Nephron (organoid): ENCODE data around the gene DNAJB11.

ENCODE experiments used
- H3K27ac Mint-ChIP-seq, 3 experiments: 2 replicates each; pipeline ENCODE4 v1.8.0; 2020; ENCODE audit warnings: mixed read lengths in 3 of 3, mild to moderate bottlenecking in 2 of 3, moderate library complexity in 1 of 3
- H3K27me3 Mint-ChIP-seq: 2 replicates; pipeline ENCODE4 v1.8.0; 2021; ENCODE audit warnings: low read depth, mild to moderate bottlenecking, moderate library complexity, mixed read lengths
- H3K36me3 Mint-ChIP-seq: 2 replicates; pipeline ENCODE4 v1.8.0; 2020; ENCODE audit warnings: low read depth, mixed read lengths
- H3K4me1 Mint-ChIP-seq: 2 replicates; pipeline ENCODE4 v1.8.0; 2020; ENCODE audit warnings: mixed read lengths
- H3K4me3 Mint-ChIP-seq, 3 experiments: 2 replicates each; pipeline ENCODE4 v1.8.0; 2020; ENCODE audit warnings: mild to moderate bottlenecking in 3 of 3, mixed read lengths in 3 of 3, moderate library complexity in 2 of 3
- H3K9me3 Mint-ChIP-seq: 2 replicates; pipeline ENCODE4 v1.8.0; 2020; ENCODE audit warnings: mixed read lengths
- TF ChIP-seq, protein P1 (sequence below), 3 experiments: fragments of 200-600 bp; sonication (generic); IDR thresholded peaks; one replicate each; pipeline ENCODE4 v1.5.0; 2021; ENCODE audit warnings: antibody characterized with exemption in 3 of 3; ENCODE audit not compliant: unreplicated experiment in 3 of 3

The DNAJB11 gene

GRCh38 chr3:186594591-186595113, 24.1 kb downstream of the DNAJB11 start:
- no peaks in the 10 kb centered on the region for H3K9me3 Mint-ChIP-seq
- no peak overlapping the region for H3K4me3 Mint-ChIP-seq
- peaks cover 6% of the 10 kb centered on the region for H3K27me3 Mint-ChIP-seq
- TF ChIP-seq, protein P1, sequence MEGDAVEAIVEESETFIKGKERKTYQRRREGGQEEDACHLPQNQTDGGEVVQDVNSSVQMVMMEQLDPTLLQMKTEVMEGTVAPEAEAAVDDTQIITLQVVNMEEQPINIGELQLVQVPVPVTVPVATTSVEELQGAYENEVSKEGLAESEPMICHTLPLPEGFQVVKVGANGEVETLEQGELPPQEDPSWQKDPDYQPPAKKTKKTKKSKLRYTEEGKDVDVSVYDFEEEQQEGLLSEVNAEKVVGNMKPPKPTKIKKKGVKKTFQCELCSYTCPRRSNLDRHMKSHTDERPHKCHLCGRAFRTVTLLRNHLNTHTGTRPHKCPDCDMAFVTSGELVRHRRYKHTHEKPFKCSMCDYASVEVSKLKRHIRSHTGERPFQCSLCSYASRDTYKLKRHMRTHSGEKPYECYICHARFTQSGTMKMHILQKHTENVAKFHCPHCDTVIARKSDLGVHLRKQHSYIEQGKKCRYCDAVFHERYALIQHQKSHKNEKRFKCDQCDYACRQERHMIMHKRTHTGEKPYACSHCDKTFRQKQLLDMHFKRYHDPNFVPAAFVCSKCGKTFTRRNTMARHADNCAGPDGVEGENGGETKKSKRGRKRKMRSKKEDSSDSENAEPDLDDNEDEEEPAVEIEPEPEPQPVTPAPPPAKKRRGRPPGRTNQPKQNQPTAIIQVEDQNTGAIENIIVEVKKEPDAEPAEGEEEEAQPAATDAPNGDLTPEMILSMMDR (IDR thresholded peaks at IDR 0.05; ENCODE audit: unreplicated experiment in 3 of 3), result no peak
- no peak overlapping the region for H3K27ac Mint-ChIP-seq
- no peaks in the 10 kb centered on the region for H3K4me1 Mint-ChIP-seq
- H3K36me3 Mint-ChIP-seq, result no peaks in the 10 kb centered on the region

DNA sequence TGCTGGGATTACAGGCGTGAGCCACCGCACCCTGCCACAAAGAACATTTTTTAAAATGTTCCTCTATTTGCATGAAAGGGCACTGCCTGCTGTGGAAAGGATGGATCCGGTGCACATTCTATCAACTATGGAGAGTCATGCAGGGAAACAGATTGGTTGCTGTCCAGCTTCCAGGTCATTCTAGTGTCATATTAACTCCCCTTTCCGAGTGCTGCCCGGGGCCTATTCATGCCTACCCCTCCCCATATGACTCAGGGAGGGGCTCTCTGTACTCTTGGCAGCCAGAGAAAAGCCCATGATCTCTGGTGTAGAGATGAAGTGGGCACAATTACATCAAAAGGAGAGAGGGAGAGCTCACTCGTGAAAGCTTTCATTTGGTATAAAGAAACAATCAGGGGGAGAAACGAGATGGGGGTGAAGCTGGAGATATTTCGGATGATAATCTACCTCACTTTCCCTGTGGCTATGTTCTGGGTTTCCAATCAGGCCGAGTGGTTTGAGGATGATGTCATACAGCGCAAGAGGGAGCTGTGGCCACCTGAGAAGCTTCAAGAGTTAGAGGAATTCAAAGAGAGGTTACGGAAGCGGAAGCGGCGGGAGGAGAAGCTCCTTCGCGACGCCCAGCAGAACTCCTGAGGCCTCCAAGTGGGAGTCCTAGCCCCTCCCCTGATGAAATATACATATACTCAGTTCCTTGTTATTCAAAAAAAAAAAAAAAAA, 26.2 kb downstream of the DNAJB11 start:
- H3K4me1 Mint-ChIP-seq, result no peaks in the 10 kb centered on the region
- H3K36me3 Mint-ChIP-seq, result no peaks in the 10 kb centered on the region
- H3K4me3 Mint-ChIP-seq, result peak overlapping the region in 2 of 3 experiments; percentile 29 to 44
- no peak overlapping the region for H3K27ac Mint-ChIP-seq
- H3K9me3 Mint-ChIP-seq, result no peaks in the 10 kb centered on the region
- TF ChIP-seq, protein P1 (IDR thresholded peaks at IDR 0.05; ENCODE audit: unreplicated experiment in 3 of 3), result no peak
- peaks cover 6% of the 10 kb centered on the region for H3K27me3 Mint-ChIP-seq

DNA sequence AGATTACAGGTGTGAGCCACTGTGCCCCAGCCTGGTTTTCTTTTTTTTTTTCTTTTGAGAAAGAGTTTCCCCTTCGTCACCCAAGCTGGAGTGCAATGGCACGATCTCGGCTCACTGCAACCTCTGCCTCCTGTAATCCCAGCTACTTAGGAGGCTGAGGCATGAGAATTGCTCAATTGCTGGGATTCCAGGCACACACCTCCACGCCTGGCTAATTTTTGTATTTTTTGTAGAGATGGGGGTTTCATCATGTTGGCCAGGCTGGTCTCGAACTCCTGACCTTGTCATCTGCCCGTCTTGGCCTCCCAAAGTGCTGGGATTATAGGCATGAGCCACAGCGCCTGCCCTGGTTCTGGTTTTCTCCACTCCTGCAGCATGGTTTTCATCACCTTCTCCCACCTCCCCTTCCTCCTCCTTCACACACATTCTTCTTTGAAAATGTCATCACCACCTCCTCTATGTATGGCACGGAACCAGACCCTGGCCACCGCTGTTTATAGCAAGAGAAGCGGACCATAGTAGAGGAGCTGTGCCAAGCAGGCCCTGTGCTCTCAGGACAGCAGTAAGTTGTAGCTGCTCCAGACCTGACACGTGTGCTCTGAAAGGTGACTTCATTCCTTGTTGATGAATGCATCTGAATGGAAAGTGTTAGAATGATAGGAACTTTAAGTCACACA, 27.7 kb downstream of the DNAJB11 start:
- H3K27me3 Mint-ChIP-seq, result peaks cover 4% of the 10 kb centered on the region
- H3K36me3 Mint-ChIP-seq, result no peaks in the 10 kb centered on the region
- peak overlapping the region in 2 of 3 experiments; percentile 72 to 73 for H3K27ac Mint-ChIP-seq
- TF ChIP-seq, protein P1 (IDR thresholded peaks at IDR 0.05; ENCODE audit: unreplicated experiment in 3 of 3), result no peak
- no peaks in the 10 kb centered on the region for H3K4me1 Mint-ChIP-seq
- no peak overlapping the region for H3K4me3 Mint-ChIP-seq
- H3K9me3 Mint-ChIP-seq, result no peaks in the 10 kb centered on the region

- no peaks in the 10 kb centered on the region for H3K9me3 Mint-ChIP-seq
- H3K27me3 Mint-ChIP-seq, result peaks cover 4% of the 10 kb centered on the region
- no peak overlapping the region for H3K4me3 Mint-ChIP-seq
- no peaks in the 10 kb centered on the region for H3K36me3 Mint-ChIP-seq
- no peaks in the 10 kb centered on the region for H3K4me1 Mint-ChIP-seq
- TF ChIP-seq, protein P1 (IDR thresholded peaks at IDR 0.05; ENCODE audit: unreplicated experiment in 3 of 3), result no peak
- H3K27ac Mint-ChIP-seq, result peak overlapping the region in 2 of 3 experiments; percentile 71 to 73
Measured at GRCh38 chr3:186598794-186599141, 28.2 kb downstream of the DNAJB11 start.

GRCh38 chr3:186599142-186599784, 28.7 kb downstream of the DNAJB11 start:
- Mint-ChIP-seq H3K27me3 (peaks cover 4% of the 10 kb centered on the region), H3K4me1 (no peaks in the 10 kb centered on the region), H3K4me3 (no peak overlapping the region), H3K9me3 (no peaks in the 10 kb centered on the region), H3K36me3 (no peaks in the 10 kb centered on the region), H3K27ac (peak overlapping the region in 2 of 3 experiments; percentile 71 to 73)
- TF ChIP-seq, protein P1 (IDR thresholded peaks at IDR 0.05; ENCODE audit: unreplicated experiment in 3 of 3), result no peak
